CD4-positive, alpha-beta T cell treated with Interferon alpha-2 for 1 hour (primary cell): ENCODE data around the gene MCIDAS.
A peak's percentile ranks its signal among the peaks of the same experiment; 100 is the strongest.

Experiments
- DNase-seq, 2 donors: peaks; one replicate each; pipeline ENCODE4 v3.0.0-alpha.2; 2020 to 2022

Gene MCIDAS

DNA sequence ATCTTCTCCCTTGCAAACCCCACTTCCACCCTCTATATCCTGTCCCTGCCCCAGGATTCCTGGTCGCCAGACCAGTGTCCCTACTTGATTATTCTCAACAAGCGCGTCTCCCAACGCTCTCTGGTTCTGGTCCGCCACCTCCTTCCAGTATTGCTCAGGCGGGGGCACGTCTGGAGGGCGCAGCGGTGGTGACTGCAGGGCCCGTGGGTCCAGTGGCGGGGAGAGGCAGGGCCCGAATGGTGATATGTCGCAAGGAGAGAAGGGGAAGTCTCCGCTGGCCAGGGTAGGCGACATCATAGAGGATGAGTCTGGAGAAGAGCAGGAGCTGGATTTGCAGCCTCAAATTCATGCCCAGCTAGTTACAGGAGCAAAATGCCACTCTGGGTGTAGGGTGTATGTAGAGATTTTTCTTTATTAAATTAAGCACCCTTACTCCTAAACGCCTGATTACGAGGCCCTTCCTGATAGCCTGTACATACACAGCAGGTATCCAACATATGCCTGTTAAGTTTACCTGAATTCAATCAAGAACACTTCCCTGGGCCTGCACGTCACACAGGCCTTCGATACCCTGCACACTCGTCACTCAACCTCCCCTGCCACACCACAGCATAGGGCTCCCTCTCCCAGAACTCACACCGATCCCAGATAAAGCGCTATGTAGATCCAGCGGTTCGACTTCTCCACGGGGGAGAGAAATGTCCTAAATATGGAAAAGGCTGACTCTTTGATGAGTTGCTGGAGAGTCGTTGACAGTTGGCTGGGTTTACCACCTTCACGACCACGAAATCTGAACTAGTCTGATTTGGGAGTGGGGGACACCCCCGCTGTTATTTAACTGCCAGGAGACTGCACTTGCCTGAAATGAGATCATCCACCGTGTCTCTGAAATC, 4.8 kb downstream of the MCIDAS start:
- DNase-seq, result no peak

DNA sequence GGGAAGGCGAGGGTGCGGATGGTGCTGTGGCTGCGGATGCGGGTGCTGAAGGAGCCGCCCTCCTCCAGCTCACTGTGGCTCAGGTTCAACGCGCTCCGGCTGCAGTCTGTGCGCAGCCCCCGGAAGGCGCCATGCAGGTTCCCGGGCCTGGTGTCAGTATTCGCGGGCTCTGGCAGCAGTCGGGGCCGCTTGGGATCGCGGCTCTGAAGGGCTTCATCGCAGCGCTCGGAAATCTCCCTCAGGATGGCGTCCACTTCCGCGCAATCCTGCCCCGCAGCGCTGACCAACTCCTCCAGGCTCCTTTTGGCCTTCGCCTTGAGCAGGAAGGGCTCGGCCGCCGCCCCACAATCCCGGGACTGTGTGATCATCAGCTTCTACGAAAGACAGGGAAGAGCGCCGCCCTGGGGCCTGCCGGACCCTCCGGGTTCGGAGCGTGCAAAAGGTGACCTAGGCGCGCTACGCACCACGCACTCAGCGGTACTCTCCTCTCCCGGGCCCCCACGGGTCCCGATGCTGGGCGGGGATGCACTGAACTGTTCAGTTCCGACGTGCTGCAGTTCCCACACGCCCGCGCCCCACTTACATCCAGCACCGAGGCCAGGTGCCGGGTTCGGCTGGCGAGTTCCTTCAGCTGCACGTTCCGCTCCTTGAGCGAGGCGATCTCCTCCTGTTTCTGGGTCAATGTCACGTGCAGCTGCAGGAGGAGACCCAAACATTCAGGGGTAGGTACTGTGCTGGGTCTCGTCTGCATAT, 6.5 kb downstream of the MCIDAS start:
- DNase-seq, result no peak

DNA sequence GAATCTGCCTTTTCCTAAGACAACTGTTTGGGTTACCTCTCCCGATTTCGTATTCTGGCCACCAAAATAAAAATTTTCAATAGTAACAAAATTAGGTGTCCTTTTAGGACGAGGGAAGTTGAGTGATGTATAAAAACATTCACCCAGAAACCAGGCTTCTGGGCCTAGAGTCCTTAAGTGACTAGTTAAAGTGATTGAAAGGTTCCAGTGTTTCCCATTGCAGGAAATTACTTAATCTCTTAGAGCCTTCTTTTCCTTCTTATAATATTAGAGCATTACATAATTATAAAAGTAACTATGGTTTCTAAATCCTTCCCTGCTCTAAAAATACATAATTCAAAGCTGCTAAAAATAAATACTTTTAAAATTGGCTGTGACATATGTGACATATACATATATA, 7.3 kb downstream of the MCIDAS start:
- DNase-seq, result no peak

DNA sequence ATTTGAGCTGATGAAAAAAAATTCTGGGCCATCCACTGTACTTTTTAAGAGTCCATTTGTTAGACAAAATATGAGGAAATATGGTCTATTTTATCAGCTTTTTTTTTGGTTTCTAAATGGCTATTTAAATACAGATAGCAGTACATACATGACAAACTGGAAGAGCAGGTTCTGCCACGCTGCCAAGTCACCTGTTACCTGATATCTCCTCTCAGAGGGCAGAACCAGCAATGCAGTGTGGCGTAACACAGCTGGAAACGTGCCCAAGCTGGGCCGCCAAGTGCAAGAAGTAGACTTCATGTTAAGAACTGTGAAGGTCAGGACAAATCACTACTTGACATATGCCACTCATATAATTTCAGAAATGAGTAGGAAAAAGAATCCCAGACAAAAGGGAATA, 8.1 kb downstream of the MCIDAS start:
- no peak for DNase-seq

DNA sequence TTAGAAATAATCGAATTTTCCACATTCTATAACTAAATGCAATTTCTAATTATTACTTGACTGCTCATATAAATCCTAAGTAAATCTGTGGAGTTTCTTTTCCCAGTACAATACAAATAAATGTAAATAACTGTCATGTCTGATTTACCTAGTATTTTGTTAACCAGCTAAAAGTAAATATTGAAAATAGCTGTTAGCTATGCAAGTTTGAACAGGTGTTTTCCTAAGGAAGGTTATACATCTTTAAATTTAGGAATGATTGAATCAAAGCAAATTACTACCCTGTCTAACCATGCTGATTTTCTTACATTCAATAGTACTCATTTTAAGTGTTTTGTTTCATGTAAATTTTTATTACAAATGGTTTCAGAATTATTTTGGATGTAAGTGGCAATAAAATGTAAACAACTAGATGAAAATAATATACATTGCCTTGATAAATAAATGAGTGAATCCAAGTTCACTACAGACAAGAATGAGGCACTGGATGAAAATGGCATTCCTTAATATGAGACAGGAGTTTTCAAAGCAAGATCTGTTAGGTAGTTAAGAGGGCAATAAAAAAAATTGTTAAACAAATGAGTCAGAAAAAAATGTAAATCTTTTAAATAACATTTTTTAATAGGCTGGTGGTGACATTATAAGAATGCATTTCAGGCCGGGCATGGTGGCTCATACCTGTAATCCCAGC, 15.8 kb downstream of the MCIDAS start:
- no peak for DNase-seq

DNA sequence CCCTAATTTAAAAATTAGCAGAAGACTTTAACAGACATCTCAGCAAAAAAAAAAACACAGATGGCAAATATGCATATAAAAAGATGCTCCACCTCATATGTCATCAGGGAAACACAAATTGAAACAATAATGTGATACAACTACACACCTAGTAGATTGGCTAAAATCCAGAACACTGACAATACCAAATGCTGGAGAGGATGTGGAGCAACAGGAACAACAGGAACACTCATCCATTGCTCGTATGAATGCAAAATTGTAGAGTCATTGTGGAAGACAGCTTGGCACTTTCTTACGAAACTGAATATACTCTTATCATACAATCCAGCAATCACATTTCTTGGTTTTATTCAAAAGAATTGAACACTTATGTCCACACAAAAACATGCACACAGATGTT, 22.1 kb downstream of the MCIDAS start:
- no peak for DNase-seq

DNA sequence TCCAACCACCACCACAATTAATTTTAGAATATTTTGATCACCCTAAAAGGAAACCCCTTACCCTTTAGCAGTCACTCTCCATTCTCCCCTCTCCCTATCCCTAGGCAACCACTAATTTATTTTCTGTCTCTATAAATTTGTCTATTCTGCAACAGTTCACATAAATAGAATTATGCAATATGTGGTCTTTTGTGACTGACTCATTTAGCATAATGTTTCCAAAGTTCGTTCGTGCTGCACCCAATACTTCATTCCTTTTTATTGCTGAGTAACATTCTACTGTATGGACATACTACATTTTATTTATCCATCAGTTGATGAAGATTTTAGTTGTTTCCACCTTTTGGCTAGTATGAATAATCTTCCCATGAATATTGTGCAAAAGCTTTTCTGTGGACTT, 36.0 kb downstream of the MCIDAS start:
- DNase-seq, result no peak

DNA sequence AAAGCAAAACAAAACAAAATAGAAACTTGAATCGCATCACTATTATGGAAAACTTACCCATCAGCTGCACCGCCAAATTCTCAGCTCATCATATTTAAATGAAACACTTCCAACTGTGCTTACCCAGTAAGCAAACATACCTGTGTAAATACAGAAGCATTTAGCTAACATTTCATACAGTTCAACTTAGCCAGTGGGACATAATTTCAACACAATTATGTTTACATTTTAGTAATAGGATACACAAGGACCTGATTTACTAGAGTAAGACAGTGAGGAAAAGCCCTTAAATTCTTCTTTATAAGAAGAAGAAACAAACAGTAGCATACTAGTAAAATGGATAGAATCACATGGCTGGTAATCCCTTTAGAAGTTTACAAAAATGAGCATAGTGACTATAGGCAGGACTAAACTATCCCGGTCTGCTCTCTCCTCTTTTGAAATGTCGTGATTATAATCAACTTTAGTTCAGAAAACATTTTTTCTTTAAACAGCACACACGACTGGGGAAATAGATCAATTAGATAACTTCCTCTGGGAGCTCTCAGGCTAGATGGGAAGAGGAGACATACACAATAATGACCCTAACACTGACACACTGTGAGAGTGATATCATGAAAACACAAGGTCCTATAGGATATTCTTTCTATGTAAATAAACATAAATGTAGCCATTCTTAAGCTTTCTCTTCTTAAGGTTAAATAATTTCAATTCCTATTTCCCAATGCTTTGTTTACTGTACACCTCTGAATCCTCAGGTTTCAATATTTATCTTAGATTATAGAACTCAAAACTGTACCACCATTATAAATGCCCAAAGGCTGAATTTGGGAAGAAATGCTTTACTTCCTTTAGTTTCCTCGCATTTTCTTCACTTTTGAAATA, 38.2 kb downstream of the MCIDAS start:
- no peak for DNase-seq

DNA sequence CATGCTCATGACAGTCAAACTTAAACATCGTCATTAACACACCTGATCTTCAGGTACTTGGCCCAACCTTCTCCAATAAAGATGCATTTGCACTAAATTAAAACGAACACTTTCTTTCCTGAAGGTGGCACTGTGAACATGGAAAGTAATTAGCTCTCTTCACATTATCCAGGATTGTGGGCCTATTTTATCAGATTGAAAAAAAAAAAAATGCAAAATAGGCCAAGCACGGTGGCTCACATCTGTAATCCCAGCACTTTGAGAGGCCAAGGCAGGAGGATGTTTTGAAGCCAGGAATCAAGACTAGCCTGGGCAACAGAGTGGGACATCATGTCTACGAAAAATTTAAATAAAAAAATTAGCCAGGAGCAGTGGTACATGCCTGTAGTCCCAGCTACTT, 39.7 kb downstream of the MCIDAS start:
- no peak for DNase-seq

DNA sequence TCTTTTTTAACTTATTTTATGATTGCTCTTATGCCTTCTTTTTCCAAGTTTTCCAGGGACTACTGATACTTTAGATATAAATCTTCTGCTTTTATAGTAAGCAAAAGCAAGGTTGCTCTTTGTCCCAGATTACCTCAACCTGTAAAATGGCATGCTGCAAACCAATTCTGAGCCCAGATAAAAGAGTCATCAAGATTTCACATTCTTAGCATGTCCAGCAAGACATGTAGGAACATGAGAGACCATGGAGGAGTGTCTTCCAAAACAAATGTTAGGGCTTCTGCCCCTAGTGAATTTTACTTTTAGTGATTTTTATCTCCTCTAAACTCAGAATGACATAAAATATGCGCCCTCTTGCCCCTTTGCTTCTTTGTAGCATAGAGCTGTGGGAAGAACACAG, 47.1 kb downstream of the MCIDAS start:
- no peak for DNase-seq

DNA sequence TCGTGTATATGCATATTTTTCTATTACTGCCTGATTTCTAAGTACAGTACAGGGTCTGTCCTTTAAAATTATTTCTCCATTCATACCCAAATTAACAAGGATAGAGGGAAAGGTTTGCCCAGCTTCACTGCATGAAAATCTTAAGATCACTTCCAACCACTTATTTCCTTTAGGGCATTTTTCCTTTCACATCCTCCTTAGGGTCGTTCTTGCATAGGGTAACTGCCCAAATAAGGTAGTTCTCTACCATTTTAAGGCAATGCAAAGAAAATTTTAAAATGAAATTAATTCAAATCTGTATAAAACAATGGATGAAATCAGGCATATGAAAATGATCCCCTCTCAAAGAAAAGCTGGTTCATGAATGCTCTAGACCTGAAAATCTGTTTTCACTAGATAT, 50.0 kb downstream of the MCIDAS start:
- DNase-seq, result no peak

DNA sequence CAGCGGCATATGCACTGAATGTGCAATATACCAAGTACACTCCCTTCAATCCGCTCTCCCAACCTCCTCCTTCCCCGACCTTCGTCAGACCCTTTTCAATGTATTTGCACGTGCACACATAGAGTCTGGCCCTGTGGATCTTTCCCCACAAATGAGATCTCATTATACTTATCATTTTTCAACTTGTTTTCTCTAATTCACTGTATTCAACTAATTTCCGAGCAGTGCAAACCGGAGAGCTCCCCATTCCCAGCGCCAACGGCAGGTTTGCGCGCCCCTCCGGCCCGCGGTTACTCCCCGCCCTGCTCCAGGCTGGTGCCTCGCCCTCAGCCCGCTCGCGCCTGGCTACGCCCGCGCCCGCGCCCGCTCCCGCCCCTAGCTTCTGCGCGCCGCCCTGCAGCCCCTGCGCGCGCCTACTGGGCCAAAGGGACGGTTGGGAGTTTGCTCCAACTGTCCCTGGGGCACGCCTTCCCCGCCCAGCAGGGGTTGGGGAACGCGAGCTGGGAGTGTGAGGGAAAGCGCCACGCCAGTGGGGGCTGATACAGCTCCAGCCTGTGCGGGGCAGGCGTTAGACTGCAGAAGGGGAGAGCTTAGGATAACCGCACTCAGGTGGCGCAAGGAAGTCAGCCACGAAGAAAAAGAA, 50.8 kb downstream of the MCIDAS start:
- peak in 1 of 2 donors; percentile 13 for DNase-seq

DNA sequence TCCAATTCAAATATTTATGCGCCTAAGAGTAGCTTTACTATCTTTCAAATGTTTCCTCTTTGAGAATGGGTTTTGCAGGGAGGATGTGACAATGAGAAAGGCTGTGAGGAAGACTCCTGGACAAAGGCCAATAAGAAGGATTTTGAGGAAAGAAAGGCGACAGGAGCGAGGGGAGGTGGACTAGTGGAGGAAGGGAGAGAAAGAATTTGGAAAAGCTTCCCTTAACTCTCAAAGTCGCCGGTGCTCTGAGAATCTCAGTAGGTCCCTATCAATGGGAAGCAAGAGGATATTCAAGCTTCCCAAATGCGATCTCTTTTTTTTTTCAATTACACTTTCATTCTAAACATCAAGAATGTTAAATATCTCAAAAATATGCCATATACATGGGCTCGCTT, 51.3 kb downstream of the MCIDAS start:
- no peak for DNase-seq

DNA sequence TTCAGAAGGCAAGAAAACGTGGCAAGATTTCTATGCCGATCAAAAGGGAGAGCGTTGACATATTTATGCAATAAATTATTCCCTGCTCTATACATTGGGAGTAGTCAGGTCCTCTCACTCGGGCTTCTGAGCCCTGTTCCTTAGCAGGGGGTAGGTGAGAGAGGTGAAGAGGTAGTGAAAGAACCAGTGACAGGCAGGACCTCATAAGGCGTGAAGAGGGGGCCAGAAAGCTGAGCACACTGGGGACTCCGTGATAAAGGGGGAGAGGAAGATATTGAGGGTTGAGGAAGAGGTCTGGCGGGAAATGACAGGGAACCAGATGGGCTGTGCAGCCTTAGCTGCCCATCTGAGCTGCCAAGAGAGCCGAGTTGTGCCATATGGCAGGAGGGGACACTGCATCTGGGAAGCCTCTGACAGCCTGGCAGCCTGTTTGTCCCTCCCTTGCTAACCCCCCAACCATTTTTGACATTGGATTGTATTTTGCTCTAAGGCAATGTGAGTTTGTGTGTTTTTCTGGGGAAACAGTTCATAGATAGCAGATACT, 53.4 kb downstream of the MCIDAS start:
- no peak for DNase-seq

DNA sequence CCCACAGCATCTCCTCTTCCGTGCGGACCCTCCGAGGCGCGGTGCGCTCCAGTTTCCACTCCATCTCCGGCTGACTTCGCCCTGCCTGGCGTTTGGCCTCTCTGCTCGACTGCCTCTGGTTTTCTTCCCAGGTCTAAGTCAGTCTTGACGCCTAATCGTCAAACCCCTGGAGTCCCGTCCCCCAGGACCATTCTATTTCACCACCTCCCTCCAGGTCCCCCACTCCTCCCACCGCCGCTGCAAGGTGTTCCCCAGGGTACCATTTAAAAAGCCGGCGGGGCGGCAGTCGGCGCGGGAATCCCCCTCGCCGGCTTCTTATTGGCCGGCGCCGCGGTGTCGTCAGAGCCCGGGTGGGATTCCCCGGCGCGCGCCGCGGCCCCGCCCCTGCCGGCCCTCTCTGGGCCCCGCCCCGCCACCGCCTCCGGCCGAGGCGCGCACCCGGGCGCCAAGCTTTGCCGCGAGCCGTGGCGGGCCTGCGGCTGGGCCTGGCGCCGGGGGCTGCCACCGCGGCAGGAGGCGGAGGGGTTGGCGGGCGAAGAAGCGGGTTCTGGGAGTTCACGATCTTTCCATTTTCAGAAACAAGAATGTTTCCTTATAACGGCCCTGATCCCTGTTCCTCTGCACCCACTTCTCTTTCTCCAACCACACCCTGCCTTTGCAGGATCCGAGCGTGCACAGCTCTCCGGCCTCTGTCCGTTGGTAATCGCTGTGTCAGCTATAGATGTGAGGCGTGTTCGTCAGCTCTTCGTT, 54.0 kb downstream of the MCIDAS start, which contains the start of gene CDC20B:
Gene CDC20B (minus strand): TSS at position 241 of the 750 bp plus-strand sequence. CDS start 177 bp downstream, at position 64.
- DNase-seq, result peak; percentile 80 to 84

DNA sequence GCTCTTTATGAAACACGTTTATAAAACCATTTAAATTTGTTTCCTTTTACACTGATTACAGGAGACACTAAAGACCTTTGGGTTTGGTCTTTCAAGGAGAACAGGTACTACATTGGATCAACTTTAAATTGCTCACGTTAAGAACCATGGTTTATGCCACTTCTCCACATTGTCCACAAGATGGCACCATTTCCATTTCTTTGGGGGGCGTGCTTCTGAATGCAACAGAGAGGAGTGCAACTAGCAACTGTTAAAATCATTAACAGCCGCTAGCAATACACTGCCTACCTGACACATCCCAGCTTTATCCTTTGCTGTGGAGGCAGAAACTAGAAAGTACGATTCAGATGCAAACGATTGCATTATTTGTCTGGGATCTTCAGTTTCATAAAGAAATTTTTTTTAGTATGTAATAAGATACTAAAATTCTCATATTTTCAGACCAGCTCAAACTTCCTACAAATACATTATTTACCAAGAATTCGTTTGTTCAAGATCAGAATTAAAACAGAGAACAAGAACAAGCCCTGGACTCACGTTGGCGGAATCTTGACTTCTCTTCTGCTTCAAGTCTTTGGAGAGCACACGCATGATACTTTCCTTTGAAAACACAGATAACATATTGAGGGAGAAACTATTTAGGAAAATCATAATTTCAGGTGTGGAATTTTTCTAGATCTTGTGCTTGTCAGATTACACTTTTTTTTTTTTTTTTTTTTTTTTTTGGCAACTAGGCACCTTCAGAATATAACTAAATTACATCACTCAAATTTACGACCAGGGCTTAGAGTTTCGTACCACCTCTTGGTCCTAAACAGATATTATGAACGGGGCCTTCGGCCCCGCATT, 54.8 kb downstream of the MCIDAS start:
- DNase-seq, result peak; percentile 74 to 87

DNA sequence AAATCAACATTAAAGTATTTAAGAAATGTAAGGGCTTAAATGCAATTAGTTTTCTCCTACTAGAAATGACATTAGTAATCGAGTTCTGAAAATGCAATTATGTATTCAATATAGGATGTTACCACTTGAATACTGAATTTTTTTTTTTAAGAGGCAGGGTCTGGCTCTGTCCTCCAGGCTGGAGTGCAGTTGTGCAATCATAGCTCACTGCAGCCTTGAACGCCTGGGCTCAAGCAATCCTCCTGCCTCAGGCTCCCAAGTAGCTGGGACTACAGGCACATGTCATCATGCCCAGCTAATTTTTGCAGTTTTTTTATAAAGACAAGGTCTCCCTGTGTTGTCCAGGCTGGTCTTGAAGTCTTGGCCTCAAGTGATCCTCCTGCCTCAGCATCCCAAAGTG, 55.6 kb downstream of the MCIDAS start:
- DNase-seq, result no peak
